Osteoblast (primary cell): ENCODE results near the gene MIAT. TPM values are rescaled to one million over a fixed set of nuclear protein-coding genes. Genes with fewer than 3 reads are reported as not detected.

Experiments
- DNase-seq: peaks from one replicate; pipeline ENCODE4 v3.0.0; 2011; ENCODE audit warnings: low spot score, mixed read lengths; ENCODE audit not compliant: insufficient read length; ENCODE audit errors: missing footprints
- H2AFZ ChIP-seq: 2 replicates; pipeline ENCODE4 v1.6.0; 2011; ENCODE audit warnings: mild to moderate bottlenecking, low read length
- H3K27ac ChIP-seq: 2 replicates; pipeline ENCODE4 v1.5.1; 2011; ENCODE audit warnings: mild to moderate bottlenecking, low read depth, low read length, moderate library complexity
- H3K27me3 ChIP-seq: 2 replicates; pipeline ENCODE4 v1.6.0; 2012; ENCODE audit warnings: mild to moderate bottlenecking, control low read depth, inconsistent platforms, low read length, moderate library complexity; ENCODE audit not compliant: insufficient read depth
- H3K36me3 ChIP-seq: 2 replicates; pipeline ENCODE4 v1.5.1; 2011; ENCODE audit warnings: mild to moderate bottlenecking, low read length, control low read depth, moderate library complexity; ENCODE audit not compliant: insufficient read depth
- H3K4me1 ChIP-seq: 2 replicates; pipeline ENCODE4 v1.5.1; 2011; ENCODE audit warnings: mild to moderate bottlenecking, low read length, control low read depth, moderate library complexity; ENCODE audit not compliant: insufficient read depth
- H3K4me2 ChIP-seq: 2 replicates; pipeline ENCODE4 v1.6.0; 2011; ENCODE audit warnings: mild to moderate bottlenecking, low read length; ENCODE audit not compliant: insufficient read depth
- H3K4me3 ChIP-seq: fragments of 200-600 bp; sonication (generic); 3 replicates; pipeline ENCODE4 v1.5.1; 2012; ENCODE audit warnings: mild to moderate bottlenecking, low read length, inconsistent platforms; ENCODE audit not compliant: insufficient read depth
- H3K79me2 ChIP-seq: 2 replicates; pipeline ENCODE4 v1.6.0; 2012; ENCODE audit warnings: mild to moderate bottlenecking, low read length, control low read depth, inconsistent platforms; ENCODE audit not compliant: insufficient read depth
- H3K9me3 ChIP-seq: 2 replicates; pipeline ENCODE4 v1.5.1; 2011; ENCODE audit warnings: low read depth, low read length, control low read depth
- H4K20me1 ChIP-seq: 2 replicates; pipeline ENCODE4 v1.6.0; 2012; ENCODE audit warnings: mild to moderate bottlenecking, low read length, control low read depth; ENCODE audit not compliant: insufficient read depth
- total RNA-seq: library from RNA; depleted of rRNA; stranded (reverse); fragments of >200 nt; gene quantifications from 2 replicates; pipeline ENCODE4 v1.2.3, GENCODE V29; 2012
- TF ChIP-seq, protein P1 (sequence below): IDR thresholded peaks from 2 replicates; pipeline ENCODE4 v1.5.1; 2011; ENCODE audit warnings: mild to moderate bottlenecking, low read depth, low read length, moderate library complexity; ENCODE audit errors: extremely low read depth

The MIAT gene
- total RNA-seq, 1 donor = 1.8 TPM

DNA sequence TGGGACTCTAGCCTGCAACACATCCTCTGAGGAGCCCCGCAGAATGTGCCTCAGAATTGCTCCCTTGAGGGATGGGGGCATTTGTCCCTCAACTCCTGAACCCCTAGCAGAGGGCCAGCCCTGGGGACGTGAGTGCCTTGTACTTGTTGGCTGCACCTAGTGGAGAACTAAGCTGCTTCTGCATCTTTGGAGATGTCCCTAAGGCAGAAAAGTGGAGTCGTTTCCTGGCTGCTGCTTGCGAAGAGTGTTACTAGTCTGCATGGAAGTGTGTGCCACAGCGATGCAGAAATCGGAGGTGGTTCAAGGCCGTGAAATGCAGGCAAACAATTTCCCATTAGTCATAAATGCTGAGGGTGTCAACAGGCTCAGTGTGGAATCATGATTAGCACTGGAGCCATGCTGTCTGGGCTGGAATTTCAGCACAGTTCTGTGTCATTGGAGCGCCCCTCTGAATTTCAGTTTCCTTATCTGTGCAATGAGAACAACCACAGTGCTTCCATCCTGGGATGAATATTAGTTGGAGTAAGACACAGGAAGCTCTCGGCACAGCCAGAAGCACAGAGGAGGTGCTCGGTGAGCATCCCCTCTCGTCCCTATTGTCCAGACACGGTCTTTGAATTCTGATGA lies 56.5 kb downstream of the MIAT start:
- no peaks in the 10 kb centered on the region for H4K20me1 ChIP-seq
- H3K4me2 ChIP-seq = peak overlapping the region; percentile 63
- peak overlapping the region; percentile 20 for H2AFZ ChIP-seq
- H3K4me1 ChIP-seq = peaks cover 43% of the 10 kb centered on the region
- TF ChIP-seq, protein P1, sequence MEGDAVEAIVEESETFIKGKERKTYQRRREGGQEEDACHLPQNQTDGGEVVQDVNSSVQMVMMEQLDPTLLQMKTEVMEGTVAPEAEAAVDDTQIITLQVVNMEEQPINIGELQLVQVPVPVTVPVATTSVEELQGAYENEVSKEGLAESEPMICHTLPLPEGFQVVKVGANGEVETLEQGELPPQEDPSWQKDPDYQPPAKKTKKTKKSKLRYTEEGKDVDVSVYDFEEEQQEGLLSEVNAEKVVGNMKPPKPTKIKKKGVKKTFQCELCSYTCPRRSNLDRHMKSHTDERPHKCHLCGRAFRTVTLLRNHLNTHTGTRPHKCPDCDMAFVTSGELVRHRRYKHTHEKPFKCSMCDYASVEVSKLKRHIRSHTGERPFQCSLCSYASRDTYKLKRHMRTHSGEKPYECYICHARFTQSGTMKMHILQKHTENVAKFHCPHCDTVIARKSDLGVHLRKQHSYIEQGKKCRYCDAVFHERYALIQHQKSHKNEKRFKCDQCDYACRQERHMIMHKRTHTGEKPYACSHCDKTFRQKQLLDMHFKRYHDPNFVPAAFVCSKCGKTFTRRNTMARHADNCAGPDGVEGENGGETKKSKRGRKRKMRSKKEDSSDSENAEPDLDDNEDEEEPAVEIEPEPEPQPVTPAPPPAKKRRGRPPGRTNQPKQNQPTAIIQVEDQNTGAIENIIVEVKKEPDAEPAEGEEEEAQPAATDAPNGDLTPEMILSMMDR = no peak
- H3K36me3 ChIP-seq = no peaks in the 10 kb centered on the region
- H3K79me2 ChIP-seq = no peaks in the 10 kb centered on the region
- H3K4me3 ChIP-seq = peak overlapping the region; percentile 14
- no peaks in the 10 kb centered on the region for H3K27me3 ChIP-seq
- H3K27ac ChIP-seq = peak overlapping the region; percentile 57
- H3K9me3 ChIP-seq = no peaks in the 10 kb centered on the region
- DNase-seq = no peak

DNA sequence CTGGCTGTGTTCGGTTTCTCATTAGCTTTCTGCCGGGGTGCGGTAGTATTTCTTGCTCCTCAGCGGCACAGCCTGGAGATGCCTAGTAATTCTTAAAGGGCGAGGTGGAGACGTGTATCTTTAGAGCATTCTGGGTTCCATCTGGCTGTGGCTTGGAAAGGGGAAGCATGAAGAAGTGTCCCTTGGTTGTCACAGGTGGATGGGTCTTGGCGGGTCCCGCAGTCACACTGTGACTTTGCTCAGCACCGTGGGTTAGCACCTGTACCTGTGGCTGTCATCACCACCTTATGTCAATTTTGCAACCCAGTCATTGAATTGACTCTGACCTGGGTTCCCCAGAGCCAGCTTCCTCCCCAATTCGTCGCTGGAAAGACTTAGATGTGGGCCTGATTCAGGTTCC lies 57.6 kb downstream of the MIAT start:
- Histone ChIP-seq H3K27me3 (no peaks in the 10 kb centered on the region), H4K20me1 (no peaks in the 10 kb centered on the region), H3K79me2 (no peaks in the 10 kb centered on the region), H3K4me1 (peaks cover 39% of the 10 kb centered on the region), H2AFZ (no peak overlapping the region), H3K36me3 (no peaks in the 10 kb centered on the region), H3K9me3 (no peaks in the 10 kb centered on the region), H3K4me2 (no peak overlapping the region), H3K4me3 (no peak overlapping the region), H3K27ac (peak overlapping the region; percentile 57)
- TF ChIP-seq, protein P1 = no peak
- DNase-seq = no peak

DNA sequence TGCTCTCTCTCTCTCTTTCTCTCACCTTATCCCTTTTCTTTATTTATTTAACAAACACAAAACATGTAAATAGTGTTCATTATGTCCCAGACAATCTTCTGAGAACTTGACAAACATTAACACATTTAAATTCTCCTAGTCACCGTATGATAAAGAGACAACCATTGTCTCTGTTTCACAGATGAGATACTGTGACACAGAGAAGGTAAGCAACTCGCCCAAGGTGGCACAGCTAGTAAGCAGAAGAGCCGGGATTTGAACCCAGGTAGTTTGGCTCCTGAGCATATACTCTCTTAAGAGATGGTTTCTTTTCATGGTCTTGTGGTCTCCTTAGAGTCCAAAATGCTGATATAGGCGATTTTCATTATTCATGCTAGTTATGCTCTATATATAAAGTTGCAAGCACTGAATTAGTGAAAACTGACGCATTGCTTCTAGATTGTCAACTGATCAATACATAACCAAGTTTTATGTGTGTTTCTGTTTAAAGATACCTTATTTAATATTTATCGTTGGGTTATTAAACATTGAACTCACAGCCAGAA lies 58.1 kb downstream of the MIAT start:
- H4K20me1 ChIP-seq = no peaks in the 10 kb centered on the region
- no peak for DNase-seq
- H3K36me3 ChIP-seq = no peaks in the 10 kb centered on the region
- no peaks in the 10 kb centered on the region for H3K9me3 ChIP-seq
- peaks cover 35% of the 10 kb centered on the region for H3K4me1 ChIP-seq
- H3K27ac ChIP-seq = no peak overlapping the region
- H2AFZ ChIP-seq = no peak overlapping the region
- no peaks in the 10 kb centered on the region for H3K27me3 ChIP-seq
- no peaks in the 10 kb centered on the region for H3K79me2 ChIP-seq
- no peak overlapping the region for H3K4me2 ChIP-seq
- H3K4me3 ChIP-seq = no peak overlapping the region
- TF ChIP-seq, protein P1 = no peak

DNA sequence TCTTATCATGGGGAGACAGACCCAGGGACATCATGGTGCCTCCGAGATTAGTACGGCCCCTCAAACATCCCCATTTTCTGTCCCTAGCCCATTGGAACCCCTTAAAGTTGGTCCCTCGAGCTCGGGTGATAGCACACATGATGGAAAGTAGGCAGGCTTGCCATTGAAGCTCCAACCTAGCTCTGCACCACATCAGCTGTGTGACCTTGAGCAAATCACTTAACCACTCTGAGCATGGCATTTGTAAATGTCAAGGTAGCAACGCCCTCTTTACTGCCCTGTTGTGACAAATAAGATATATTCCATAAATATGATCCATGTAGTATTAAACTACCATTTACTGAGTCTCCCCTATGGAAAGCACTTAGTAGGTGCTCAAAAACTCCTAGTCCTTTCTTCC lies 61.1 kb downstream of the MIAT start:
- Histone ChIP-seq H3K4me1 (peaks cover 38% of the 10 kb centered on the region), H3K36me3 (no peaks in the 10 kb centered on the region), H3K27me3 (no peaks in the 10 kb centered on the region), H3K79me2 (no peaks in the 10 kb centered on the region), H2AFZ (no peak overlapping the region), H3K9me3 (no peaks in the 10 kb centered on the region), H3K4me3 (no peak overlapping the region), H4K20me1 (no peaks in the 10 kb centered on the region), H3K4me2 (no peak overlapping the region), H3K27ac (peak overlapping the region; percentile 40)
- TF ChIP-seq, protein P1 = no peak
- DNase-seq = no peak
